ENCODE results near the gene ZNF385B.

Gene ZNF385B

GRCh38 chr2:179424571-179424970 lies 436.8 kb downstream of the ZNF385B start:
- CTCF ChIA-PET = interaction anchor here (0.6 to 6.6 kb wide), 3 partner anchors 16 to 199 kb away, joined by 3 to 42 read pairs (median 3); no protein-coding TSS in a partner anchor
- POLR2A ChIA-PET = no interaction called here
- H3K36me3 ChIP-seq (ENCODE audit: control insufficient read depth in 2 of 2, insufficient read depth in 1 of 2, low read length in 2 of 2) = no peaks in the 10 kb centered on the region

More at GRCh38 chr2:179424571-179424970, 436.8 kb downstream of the ZNF385B start:
- peaks cover 3% of the 10 kb centered on the region; the same call in 1 of the 2 replicates for H3K4me1 ChIP-seq (ENCODE audit: control insufficient read depth, insufficient read depth, low read length)
- H3K4me3 ChIP-seq (ENCODE audit: low read depth, low read length) = no peak overlapping the region
- TF ChIP-seq ZNF571 (tag by site-specific recombination; IDR thresholded peaks at IDR 0.05) (no peak), ZNF677 (tag by site-specific recombination; IDR thresholded peaks at IDR 0.05) (no peak), INSM2 (tag by site-specific recombination; IDR thresholded peaks at IDR 0.05) (no peak), BCL6B (tag by site-specific recombination; IDR thresholded peaks at IDR 0.05) (no peak), ZNF221 (tag by site-specific recombination; IDR thresholded peaks at IDR 0.05; ENCODE audit: borderline replicate concordance) (no peak), ZNF211 (tag by site-specific recombination; IDR thresholded peaks at IDR 0.05; ENCODE audit: low read depth) (no peak), ZNF580 (tag by site-specific recombination; IDR thresholded peaks at IDR 0.05) (no peak), ZNF335 (tag by site-specific recombination; conservative IDR thresholded peaks at IDR 0.05) (no peak), ZNF239 (tag by site-specific recombination; IDR thresholded peaks at IDR 0.05) (no peak), ZNF133 (tag by site-specific recombination; IDR thresholded peaks at IDR 0.05) (no peak), ZNF830 (tag by site-specific recombination; IDR thresholded peaks at IDR 0.05; ENCODE audit: low read depth) (no peak), ZBTB11 (tag by site-specific recombination; conservative IDR thresholded peaks at IDR 0.05; ENCODE audit: low read depth) (no peak), ZBTB17 (tag by site-specific recombination; IDR thresholded peaks at IDR 0.05) (no peak), ZNF561 (tag by site-specific recombination; IDR thresholded peaks at IDR 0.05; ENCODE audit: borderline replicate concordance) (no peak), ZEB2 (tag by site-specific recombination; IDR thresholded peaks at IDR 0.05) (no peak)
- TF ChIP-seq, protein P1, sequence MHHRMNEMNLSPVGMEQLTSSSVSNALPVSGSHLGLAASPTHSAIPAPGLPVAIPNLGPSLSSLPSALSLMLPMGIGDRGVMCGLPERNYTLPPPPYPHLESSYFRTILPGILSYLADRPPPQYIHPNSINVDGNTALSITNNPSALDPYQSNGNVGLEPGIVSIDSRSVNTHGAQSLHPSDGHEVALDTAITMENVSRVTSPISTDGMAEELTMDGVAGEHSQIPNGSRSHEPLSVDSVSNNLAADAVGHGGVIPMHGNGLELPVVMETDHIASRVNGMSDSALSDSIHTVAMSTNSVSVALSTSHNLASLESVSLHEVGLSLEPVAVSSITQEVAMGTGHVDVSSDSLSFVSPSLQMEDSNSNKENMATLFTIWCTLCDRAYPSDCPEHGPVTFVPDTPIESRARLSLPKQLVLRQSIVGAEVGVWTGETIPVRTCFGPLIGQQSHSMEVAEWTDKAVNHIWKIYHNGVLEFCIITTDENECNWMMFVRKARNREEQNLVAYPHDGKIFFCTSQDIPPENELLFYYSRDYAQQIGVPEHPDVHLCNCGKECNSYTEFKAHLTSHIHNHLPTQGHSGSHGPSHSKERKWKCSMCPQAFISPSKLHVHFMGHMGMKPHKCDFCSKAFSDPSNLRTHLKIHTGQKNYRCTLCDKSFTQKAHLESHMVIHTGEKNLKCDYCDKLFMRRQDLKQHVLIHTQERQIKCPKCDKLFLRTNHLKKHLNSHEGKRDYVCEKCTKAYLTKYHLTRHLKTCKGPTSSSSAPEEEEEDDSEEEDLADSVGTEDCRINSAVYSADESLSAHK (tag by site-specific recombination; IDR thresholded peaks at IDR 0.05) = no peak
- H3K9me3 ChIP-seq (ENCODE audit: control insufficient read depth, insufficient read depth, low read depth, low read length) = no peaks in the 10 kb centered on the region
- no peak overlapping the region for H3K27ac ChIP-seq (ENCODE audit: extremely low read depth, low read depth, low read length)
